GM19025 (cell line): ENCODE measurements around the gene MMRN2.

Experiments used
- ATAC-seq: cut with Tn5 transposase; IDR thresholded peaks from one replicate; pipeline ENCODE4 v1.9.1; 2021; ENCODE audit warnings: mild to moderate bottlenecking, low read depth, moderate library complexity; ENCODE audit not compliant: unreplicated experiment

The MMRN2 gene

GRCh38 chr10:86970162-86970981, 13.0 kb upstream of the MMRN2 start:
- ATAC-seq, result no peak

- ATAC-seq, result no peak
These were observed 12.1 kb upstream of the MMRN2 start for GRCh38 chr10:86969421-86970041.

DNA sequence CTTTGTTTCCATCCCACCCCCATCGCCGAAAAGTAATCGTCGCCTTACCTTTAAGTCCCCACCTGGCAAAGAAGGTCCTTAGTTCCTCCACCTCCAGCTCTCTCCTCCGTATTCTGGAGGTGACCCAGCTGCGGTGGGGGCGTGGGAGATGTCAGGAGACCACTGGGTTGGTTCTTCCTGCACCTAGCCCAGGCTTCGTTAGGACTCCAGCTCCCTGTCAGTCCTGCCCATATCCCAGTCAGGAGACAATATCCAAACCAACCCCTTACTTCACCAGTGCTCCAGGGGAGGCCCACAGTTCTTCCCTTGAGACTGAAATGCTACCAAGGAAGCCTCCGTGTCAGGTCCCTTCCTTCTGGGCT, 11.6 kb upstream of the MMRN2 start:
- ATAC-seq, result no peak

DNA sequence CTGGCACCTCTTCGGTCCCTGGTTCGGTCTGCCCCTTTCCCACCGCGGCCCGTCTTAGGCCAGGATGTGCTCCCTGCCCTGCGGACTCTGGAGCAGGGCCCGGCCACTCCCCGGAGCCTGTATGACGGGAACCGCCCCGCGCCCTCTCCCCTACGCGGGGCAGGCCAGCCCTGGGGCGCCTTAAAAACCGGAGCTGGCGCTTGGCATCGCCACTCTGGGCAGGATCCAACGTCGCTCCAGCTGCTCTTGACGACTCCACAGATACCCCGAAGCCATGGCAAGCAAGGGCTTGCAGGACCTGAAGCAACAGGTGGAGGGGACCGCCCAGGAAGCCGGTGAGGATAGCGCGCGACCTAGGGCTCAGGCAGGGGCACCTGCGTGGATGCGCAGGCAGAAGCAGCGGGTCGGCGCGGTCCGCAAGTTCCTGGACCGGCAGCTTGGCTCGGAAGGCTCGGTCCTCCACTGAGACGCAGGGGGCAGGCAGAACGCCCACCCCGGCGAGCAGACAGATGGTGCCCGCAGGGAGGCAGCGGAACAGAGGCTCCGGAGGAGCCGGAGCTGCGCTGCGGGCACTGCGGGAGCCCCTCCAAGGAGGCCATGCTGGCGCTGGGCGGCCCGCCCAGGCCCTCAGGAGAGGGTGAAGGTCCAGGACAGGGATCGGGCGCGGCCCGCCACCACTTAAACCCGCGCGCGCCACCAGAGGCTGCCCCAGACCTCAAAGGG, 11.0 kb upstream of the MMRN2 start, which contains the start of gene ADIRF:
ADIRF (plus strand) TSS at position 212 of the 723 bp plus-strand sequence; CDS start at position 275, 63 bp downstream.
- ATAC-seq, result no peak

DNA sequence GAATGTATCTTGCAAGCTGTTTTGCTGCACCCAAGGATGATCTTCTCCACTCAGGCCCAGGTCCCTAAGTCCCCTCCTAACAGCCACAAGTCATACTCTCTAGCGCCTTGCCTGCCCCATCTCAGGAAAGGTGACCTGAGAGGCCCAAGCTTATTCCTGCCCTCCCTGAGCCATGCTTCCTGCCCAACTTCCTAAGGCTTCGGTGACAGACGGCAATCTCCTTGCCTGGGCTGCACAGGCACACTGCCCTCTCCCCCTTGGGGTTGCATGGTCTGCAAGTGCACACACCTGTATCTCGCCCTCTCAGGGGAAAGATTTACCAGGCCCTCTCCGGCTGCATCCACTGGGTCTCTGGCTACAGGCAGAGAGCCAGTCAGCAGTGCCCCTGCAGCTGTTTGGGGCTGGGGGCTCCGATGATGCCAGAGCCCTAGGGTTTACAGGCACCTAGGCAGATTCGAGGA, 10.1 kb upstream of the MMRN2 start:
- ATAC-seq, result no peak

DNA sequence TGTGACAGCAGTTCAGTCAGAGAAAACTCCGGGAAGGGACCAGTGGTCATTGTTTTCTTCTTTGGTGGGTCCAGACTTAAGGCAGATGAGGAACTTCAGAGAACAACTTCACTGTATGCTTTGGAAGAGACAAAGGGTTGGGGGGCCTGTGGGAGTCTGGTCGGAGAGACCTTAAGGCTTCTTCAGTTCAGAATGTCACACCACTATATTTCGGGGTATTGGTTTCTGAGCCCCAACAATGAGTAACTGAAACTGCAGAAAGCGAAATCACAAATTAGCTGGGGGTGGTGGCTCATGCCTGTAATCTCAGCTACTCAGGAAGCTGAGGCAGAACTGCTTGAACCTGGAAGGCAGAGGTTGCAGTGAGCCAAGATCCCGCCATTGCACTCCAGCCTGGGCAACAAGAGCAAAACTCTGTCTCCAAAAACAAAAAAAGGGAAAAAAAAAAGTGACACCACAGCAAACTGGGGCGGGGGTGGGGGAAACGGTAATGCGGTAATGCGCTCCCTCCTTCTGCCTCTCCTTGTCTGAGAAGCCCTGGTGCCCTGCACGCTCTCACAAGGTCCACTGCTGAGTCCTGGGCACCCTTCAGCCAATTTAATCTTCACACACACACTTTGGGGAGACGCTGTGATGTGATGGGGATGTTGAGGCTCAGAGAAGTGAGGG, 8.7 kb upstream of the MMRN2 start:
- no peak for ATAC-seq

DNA sequence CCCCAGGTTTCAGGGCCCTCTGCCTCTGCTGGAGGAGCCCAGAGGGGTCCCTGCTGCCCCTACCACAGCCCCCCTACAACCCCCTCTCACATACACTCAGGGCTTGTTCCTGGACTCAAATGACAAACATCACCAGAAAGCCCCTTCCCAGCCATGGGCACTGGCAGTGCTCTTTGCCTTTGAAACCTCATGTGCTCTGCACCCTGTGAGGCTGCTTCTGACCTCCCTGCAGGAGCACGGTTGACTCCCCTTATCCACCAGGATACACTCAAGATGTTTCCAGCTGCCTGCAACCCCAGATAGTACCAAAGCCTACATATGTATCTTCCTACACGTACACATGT, 7.4 kb upstream of the MMRN2 start:
- ATAC-seq, result no peak

GRCh38 chr10:86964061-86964846, 6.8 kb upstream of the MMRN2 start:
- no peak for ATAC-seq

- no peak for ATAC-seq
These were observed 6.0 kb upstream of the MMRN2 start for GRCh38 chr10:86963341-86963919.

DNA sequence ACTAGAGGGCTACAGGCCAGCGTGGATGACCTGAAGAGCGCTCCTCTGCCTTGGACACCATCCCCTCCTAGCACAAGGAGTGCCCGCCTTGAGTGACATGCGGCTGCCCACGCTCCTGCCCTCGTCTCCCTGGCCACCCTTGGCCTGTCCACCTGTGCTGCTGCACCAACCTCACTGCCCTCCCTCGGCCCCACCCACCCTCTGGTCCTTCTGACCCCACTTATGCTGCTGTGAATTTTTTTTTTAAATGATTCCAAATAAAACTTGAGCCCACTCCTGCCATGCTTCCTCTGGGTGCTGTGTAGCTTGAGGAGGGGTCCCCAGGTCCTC, 5.5 kb upstream of the MMRN2 start:
- ATAC-seq, result no peak

DNA sequence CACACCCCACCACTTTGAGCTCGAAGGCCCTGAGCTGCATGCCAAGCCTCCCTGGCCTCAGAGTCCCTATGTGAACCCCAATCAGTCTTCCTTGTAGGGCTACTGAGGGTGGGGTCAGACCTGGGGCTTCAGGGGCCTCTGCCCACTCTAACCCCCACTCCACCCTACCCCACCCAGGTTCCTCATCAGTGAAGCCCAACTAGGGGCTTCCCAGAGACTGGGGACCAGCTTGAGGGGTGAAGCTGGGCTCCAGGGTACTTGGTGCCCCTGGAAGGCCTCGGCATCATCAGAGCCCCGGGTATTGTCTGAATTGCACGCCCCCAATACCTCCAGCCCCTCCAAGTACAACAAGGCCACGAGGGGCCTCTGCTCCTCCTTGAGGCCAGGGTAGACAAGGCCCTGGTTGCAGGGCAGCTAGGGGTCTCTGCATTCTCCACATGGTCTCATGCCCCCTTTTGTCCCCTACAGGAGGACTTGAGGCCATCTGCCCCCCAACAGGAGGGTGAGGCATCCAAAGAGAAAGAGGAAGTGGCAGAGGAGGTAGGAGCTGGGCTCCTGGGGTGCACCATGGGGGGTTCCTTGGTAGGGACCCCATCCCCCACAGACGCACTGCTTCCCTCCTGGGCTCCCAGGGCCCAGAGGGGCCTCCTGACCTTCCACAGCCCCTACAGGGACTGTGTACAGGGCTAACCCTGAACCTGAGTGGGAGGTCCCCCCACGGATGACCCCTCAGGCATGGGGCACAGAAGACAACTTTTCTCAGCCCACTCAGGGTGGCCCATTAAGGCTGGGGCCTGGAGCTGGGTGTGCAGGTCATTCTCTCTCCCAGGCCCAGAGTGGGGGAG, 4.9 kb upstream of the MMRN2 start:
- ATAC-seq, result no peak

DNA sequence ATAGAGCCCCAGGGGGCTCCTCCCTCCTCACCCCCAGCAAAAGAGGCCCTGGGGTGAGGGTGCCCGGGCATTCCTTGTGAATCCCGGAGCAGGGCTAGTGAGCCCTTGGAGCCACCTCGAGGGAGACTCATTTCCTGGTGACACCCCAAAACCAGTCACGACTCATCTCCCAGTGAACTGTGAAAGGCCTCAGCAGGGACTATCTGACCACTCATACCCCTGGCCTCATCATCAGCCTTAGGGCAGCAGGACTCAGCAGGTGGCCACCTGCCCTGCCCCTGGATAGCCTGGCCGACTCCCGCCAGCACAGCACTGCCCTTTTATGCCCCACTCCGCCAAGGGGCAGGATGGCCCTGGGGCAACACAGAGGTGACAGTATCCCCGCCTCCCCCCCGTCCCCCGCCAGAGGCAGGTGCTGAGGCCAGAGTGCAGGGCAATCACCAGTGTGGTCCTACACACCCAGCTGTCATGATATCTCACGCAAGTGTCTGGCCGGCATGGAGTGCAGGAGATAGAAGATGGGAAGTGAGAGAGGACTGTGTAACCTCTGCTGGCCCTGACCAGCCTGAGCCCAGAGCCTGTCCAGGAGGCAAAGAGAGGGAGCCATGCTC, 4.2 kb upstream of the MMRN2 start:
- ATAC-seq, result no peak

DNA sequence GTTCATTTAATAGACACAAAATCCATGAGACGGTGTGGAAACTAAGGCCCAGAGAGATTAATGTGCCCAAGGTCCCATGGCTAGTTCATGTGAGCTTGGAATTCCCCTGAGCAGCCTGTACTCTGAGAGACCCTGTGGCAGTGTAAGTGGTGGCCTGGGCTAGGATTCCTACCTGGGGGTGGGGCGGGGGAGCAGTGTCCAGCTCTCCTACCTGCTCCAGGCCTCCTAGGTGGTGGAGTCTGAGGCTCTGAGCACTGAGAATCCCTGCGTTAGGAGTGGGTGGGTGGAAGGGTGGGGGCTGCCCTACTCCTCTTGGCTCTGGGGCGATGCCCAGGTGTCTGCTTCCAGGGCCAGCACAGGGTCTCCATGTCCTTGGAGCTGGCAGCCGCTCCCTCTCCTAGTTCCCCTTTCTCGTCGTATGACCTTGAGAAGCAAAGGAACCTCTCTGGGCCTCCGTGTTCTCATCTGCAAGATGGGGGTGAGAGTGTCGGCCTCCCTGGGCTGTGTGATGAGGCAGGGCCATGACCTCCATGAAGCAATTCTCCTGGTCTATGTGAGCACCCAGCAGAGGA, 3.5 kb upstream of the MMRN2 start:
- ATAC-seq, result no peak

- peak; percentile 65 for ATAC-seq
These were observed 2.8 kb upstream of the MMRN2 start for GRCh38 chr10:86960003-86960862.

DNA sequence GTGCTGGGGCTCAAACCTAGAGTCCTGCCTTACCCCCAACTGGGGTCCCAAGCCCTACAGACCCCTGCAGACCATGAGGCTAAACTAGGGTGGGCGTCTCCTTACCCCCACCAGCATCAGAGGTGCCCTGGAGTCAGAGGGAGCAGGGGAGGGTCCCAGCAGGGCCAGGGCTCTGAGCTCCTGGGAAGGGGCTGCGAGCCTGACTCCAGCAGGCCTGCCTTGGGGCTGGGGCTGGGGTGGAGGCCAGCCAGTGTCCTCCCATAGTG, 2.3 kb upstream of the MMRN2 start:
- ATAC-seq, result no peak

DNA sequence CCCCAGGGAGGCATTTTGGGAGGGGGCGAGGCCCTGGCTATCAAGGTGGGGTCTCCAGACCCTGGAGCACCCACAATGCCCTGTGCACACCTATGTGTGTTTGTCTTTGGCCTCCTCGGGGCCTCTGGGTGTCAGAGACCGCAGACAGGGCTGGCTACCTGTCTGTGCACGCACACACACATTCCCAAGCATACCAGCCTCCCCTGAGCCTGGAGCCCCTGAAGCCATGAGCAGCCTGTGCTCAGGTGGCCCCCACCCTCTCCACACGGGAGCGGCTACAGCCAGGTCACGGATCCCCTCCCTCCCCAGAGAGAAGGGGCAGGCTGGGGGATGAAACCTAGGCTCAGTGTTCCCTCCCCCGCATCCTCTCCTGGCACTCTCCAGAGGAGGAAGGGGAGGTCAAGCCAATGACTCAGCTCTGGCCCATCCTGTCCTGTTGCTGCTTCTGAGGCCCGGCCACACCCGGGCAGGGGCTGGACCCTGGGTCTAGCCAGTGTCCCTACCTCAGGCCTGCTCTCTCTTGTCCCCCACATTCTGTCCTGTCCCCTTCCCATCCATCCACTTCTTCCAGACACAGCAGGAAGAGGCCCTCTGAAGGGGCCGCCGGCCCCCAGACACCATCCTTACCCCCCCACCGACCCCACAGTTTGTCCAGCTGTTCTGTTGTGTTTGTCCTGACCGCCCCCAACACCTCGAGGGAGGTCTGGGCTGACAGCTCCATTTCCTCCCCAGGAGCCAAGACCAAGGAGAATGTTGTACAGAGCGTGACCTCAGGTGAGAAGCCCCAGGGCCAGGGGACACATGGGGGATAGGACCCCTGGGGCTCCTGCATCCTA, 1.7 kb upstream of the MMRN2 start:
- no peak for ATAC-seq
